Measurements from ENCODE around the gene MAN2B1.
A peak's percentile ranks its signal among the peaks of the same experiment; 100 is the strongest.
"Not testable (repeated sequence)": the region's sequence is repeated elsewhere in the genome, so short reads cannot be mapped to it uniquely, and the experiment has no call there.

Gene MAN2B1

GRCh38 chr19:12687496-12688196, 21.1 kb upstream of the MAN2B1 start, which contains the start of gene GNG14:
Gene GNG14, plus strand, starts transcription at chr19:12687998. Its CDS starts 51 bp downstream, at chr19:12688049.
- no peak for DNase-seq

GRCh38 chr19:12685831-12686230, 19.3 kb upstream of the MAN2B1 start:
- DNase-seq, result no peak

GRCh38 chr19:12681074-12681987, 14.8 kb upstream of the MAN2B1 start, which contains the start of gene DHPS:
Gene DHPS, minus strand, starts transcription at chr19:12681880. Its CDS starts 114 bp downstream, at chr19:12681766.
- peak; percentile 94 to 100 (median 97) for DNase-seq

GRCh38 chr19:12680034-12680433, 13.5 kb upstream of the MAN2B1 start:
- no peak for DNase-seq

- not testable (repeated sequence) for DNase-seq
Observed at GRCh38 chr19:12678039-12678438, 11.5 kb upstream of the MAN2B1 start.

GRCh38 chr19:12676928-12677327, 10.4 kb upstream of the MAN2B1 start:
- no peak for DNase-seq

- peak; percentile 62 to 86 (median 69) for DNase-seq
Observed at GRCh38 chr19:12676384-12676792, 9.8 kb upstream of the MAN2B1 start.

GRCh38 chr19:12675940-12676339, 9.4 kb upstream of the MAN2B1 start:
- DNase-seq, result no peak

GRCh38 chr19:12675399-12675798, 8.9 kb upstream of the MAN2B1 start:
- DNase-seq, result no peak

- no peak for DNase-seq
Observed at GRCh38 chr19:12672744-12673143, 6.2 kb upstream of the MAN2B1 start.

- DNase-seq, result no peak
Observed at GRCh38 chr19:12670159-12670928, 3.8 kb upstream of the MAN2B1 start.

GRCh38 chr19:12669270-12670158, 3.0 kb upstream of the MAN2B1 start:
- peak; percentile 66 to 97 (median 92) for DNase-seq

GRCh38 chr19:12668932-12669269, 2.4 kb upstream of the MAN2B1 start:
- DNase-seq, result peak in 2 of 3 experiments; percentile 73 to 78

- DNase-seq, result peak in 1 of 3 experiments; percentile 49
Observed at GRCh38 chr19:12668346-12668745, 1.8 kb upstream of the MAN2B1 start.

GRCh38 chr19:12667731-12668302, 1.3 kb upstream of the MAN2B1 start:
- DNase-seq, result no peak

- DNase-seq, result no peak
Observed at GRCh38 chr19:12665671-12666264, 774 bp downstream of the MAN2B1 start.

- no peak for DNase-seq
Observed at GRCh38 chr19:12665281-12665573, 1.3 kb downstream of the MAN2B1 start.

GRCh38 chr19:12664406-12665280, 1.9 kb downstream of the MAN2B1 start:
- no peak for DNase-seq

GRCh38 chr19:12660980-12661379, 5.6 kb downstream of the MAN2B1 start:
- DNase-seq, result no peak

- no peak for DNase-seq
Observed at GRCh38 chr19:12657966-12658365, 8.6 kb downstream of the MAN2B1 start.
